ENCODE results near the gene CEP97. TPM values are rescaled to one million over a fixed set of nuclear protein-coding genes. Genes with fewer than 3 reads are reported as not detected.

CEP97 gene
- total and polyA plus RNA-seq, 2 experiments from 2014 or later = 5.0 to 19.0 TPM

DNA sequence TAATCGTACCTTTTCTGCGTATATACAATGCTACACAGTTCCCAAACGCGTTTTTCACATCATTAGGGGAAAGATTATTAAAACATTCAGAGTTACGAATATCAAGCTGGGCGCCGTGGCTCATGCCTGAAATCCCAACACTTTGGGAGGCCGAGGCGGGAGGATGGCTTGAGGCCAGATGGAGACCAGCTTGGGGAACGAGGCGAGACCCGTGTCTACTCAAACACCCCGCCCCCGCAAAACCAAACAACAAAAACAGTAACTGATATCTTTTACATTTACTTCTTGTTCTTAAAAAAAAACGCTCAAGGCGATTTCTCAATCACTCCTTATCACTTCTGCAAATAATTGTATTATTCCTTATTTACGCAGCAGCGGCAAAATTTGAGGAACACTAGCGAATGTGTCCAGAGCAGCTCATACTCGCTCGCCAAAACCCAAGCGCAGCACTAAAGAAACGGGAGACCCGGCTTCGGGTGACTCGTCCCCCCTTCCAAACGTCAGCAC is 48.7 kb upstream of the CEP97 start (continued):
- TF ChIP-seq, protein P1, sequence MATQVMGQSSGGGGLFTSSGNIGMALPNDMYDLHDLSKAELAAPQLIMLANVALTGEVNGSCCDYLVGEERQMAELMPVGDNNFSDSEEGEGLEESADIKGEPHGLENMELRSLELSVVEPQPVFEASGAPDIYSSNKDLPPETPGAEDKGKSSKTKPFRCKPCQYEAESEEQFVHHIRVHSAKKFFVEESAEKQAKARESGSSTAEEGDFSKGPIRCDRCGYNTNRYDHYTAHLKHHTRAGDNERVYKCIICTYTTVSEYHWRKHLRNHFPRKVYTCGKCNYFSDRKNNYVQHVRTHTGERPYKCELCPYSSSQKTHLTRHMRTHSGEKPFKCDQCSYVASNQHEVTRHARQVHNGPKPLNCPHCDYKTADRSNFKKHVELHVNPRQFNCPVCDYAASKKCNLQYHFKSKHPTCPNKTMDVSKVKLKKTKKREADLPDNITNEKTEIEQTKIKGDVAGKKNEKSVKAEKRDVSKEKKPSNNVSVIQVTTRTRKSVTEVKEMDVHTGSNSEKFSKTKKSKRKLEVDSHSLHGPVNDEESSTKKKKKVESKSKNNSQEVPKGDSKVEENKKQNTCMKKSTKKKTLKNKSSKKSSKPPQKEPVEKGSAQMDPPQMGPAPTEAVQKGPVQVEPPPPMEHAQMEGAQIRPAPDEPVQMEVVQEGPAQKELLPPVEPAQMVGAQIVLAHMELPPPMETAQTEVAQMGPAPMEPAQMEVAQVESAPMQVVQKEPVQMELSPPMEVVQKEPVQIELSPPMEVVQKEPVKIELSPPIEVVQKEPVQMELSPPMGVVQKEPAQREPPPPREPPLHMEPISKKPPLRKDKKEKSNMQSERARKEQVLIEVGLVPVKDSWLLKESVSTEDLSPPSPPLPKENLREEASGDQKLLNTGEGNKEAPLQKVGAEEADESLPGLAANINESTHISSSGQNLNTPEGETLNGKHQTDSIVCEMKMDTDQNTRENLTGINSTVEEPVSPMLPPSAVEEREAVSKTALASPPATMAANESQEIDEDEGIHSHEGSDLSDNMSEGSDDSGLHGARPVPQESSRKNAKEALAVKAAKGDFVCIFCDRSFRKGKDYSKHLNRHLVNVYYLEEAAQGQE (IDR thresholded peaks at IDR 0.05; ENCODE audit: unreplicated experiment) = no peak

DNA sequence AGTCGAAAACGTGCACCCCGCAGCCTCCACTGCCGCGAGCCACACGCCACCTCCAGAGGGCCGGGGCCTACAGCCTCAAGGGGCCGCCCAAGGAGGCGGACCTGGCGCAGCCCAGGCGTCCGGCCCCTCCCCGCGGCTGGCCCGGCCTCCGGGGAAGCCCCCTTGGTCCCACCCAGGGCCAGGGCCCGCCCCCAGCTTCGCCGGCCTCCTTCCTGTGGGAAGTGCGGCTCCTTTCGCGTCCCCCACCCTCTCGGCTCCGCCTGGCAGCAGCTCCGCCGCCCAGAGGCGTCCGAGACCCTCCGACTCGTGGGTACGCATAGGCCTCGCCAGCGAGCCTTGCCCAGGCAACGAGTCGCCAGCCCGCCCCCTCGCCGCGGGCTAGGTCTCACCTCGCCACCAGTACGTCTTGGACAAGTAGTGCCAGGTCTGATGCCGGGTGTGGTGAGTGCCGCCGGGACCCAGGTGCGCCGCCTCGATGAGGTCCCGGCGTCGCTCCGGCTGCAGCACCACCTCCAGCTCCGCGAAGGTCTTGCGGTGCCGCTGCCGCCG is 48.1 kb upstream of the CEP97 start:
- peak overlapping the region; percentile 97 for H3K27ac Mint-ChIP-seq
- Histone ChIP-seq H3K79me2 (replicated peaks; ENCODE audit: insufficient read depth) (peaks cover 47% of the 10 kb centered on the region), H3K9me2 (ENCODE audit: insufficient read depth) (no peaks in the 10 kb centered on the region), H3K36me3 (ENCODE audit: insufficient read depth) (peaks cover 17% of the 10 kb centered on the region), H3K27me3 (ENCODE audit: insufficient read depth) (no peaks in the 10 kb centered on the region), H2AFZ (peak overlapping the region; percentile 67), H3K4me1 (ENCODE audit: insufficient read depth) (no peaks in the 10 kb centered on the region; the same call in 1 of the 2 replicates), H3K4me3 (peak overlapping the region; percentile 81), H3K4me2 (peak overlapping the region; percentile 74), H3K27ac (ENCODE audit: low read depth) (peak overlapping the region; percentile 85), H4K20me1 (replicated peaks; ENCODE audit: insufficient read depth) (peaks cover 16% of the 10 kb centered on the region), H3F3A (replicated peaks; ENCODE audit: low read depth) (peaks cover 24% of the 10 kb centered on the region)
- ATAC-seq (peak; percentile 87), DNase-seq (ENCODE audit: low spot score) (peak; percentile 98)
- TF ChIP-seq JUNB (IDR thresholded peaks at IDR 0.05; ENCODE audit: unreplicated experiment) (no peak), ZNF114 (CRISPR knock-in tag; IDR thresholded peaks at IDR 0.05) (no peak), ZNF331 (CRISPR knock-in tag; IDR thresholded peaks at IDR 0.05; ENCODE audit: low read depth) (no peak), NANOG (IDR thresholded peaks at IDR 0.05; ENCODE audit: borderline replicate concordance) (no peak), CREB1 (CRISPR knock-in tag; IDR thresholded peaks at IDR 0.05; ENCODE audit: low read depth) (peak; percentile 77), POLR2AphosphoS5 (IDR thresholded peaks at IDR 0.05; ENCODE audit: low read depth) (peak; percentile 75), STAT1 (IDR thresholded peaks at IDR 0.05; ENCODE audit: unreplicated experiment) (no peak)
- TF ChIP-seq, protein P2, sequence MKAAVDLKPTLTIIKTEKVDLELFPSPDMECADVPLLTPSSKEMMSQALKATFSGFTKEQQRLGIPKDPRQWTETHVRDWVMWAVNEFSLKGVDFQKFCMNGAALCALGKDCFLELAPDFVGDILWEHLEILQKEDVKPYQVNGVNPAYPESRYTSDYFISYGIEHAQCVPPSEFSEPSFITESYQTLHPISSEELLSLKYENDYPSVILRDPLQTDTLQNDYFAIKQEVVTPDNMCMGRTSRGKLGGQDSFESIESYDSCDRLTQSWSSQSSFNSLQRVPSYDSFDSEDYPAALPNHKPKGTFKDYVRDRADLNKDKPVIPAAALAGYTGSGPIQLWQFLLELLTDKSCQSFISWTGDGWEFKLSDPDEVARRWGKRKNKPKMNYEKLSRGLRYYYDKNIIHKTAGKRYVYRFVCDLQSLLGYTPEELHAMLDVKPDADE (IDR thresholded peaks at IDR 0.05) = peak; percentile 42; the same call in 1 of the 2 replicates
- TF ChIP-seq, protein P1 (IDR thresholded peaks at IDR 0.05; ENCODE audit: unreplicated experiment) = no peak
- peak overlapping the region; percentile 93 for H3K4me3 Mint-ChIP-seq
- peaks cover 13% of the 10 kb centered on the region for H3K4me1 Mint-ChIP-seq
- H3K36me3 Mint-ChIP-seq (ENCODE audit: low read depth) = peaks cover 27% of the 10 kb centered on the region
- no peaks in the 10 kb centered on the region for H3K9me3 Mint-ChIP-seq
- H3K27me3 Mint-ChIP-seq (ENCODE audit: insufficient read depth, low read depth, poor library complexity) = peaks cover 8% of the 10 kb centered on the region
